ENCODE measurements around the gene MICOS13. TPM values are rescaled to one million over a fixed set of nuclear protein-coding genes. Genes with fewer than 3 reads are reported as not detected.

MICOS13 gene
- total RNA-seq, 4 donors from 2014 or later, result 30.3 to 73.5 (median 52.6) TPM

DNA sequence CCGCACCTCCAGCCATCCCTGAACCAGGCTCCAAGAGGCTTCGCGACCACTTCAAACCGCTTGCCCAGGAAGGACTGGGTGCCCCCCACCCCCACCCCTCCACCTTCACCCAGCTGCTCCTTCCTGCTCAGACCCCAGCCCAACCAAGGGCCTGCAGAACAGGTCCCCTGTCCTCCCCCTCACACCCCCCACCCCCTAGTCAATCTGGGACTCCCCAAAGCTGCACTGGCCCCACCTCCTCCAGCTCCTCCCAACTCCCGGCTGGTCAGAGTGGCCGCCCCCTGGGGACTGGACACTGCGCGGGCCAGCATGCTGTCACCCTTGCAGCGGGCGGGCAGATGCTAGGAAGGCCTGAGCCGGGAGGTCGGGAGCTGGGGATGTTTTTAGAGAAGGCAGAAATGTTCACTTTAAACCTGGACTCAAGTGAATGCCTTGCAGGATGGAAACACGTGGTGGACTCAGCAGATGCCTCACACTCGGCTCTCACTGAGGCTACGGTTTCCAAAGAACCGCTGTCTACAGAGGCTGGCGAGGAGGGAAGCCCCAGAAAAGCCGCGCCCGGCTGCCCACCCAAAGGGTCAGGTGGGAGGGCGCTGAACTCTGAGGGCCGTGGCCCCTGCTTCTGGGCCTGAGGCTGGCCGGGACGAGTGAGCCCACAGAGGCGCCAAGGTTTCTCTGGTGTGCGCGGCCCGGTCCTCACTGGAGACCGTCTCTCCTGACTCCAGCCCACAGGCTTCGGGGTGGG is 17.7 kb upstream of the MICOS13 start:
- Histone ChIP-seq H3K27me3 (no peaks in the 10 kb centered on the region), H3K27ac (no peak overlapping the region), H3K36me3 (peaks cover 0 to 32% (median 9%) of the 10 kb centered on the region in 4 donors), H3K4me1 (no peaks in the 10 kb centered on the region), H3K4me3 (no peak overlapping the region), H3K9me3 (no peaks in the 10 kb centered on the region)
- DNase-seq, result no peak
- intact Hi-C loops (cut with DNase I; ENCODE audit: low total_unique reads) (no loop called here), in situ Hi-C loops (cut with MboI; ENCODE audit: low pct_ligation_motif_present in 1 of 4, low pct_unique_long_range_greater_than_20kb in 1 of 4, low sequenced_read_pairs in 3 of 4) (no loop called here)
- TF ChIP-seq, protein P1, sequence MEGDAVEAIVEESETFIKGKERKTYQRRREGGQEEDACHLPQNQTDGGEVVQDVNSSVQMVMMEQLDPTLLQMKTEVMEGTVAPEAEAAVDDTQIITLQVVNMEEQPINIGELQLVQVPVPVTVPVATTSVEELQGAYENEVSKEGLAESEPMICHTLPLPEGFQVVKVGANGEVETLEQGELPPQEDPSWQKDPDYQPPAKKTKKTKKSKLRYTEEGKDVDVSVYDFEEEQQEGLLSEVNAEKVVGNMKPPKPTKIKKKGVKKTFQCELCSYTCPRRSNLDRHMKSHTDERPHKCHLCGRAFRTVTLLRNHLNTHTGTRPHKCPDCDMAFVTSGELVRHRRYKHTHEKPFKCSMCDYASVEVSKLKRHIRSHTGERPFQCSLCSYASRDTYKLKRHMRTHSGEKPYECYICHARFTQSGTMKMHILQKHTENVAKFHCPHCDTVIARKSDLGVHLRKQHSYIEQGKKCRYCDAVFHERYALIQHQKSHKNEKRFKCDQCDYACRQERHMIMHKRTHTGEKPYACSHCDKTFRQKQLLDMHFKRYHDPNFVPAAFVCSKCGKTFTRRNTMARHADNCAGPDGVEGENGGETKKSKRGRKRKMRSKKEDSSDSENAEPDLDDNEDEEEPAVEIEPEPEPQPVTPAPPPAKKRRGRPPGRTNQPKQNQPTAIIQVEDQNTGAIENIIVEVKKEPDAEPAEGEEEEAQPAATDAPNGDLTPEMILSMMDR (IDR thresholded peaks at IDR 0.05), result no peak
- WGBS, 2 donors (ENCODE audit: low coverage in 1 of 2), result 90% methylated on average over 29 of the region's 30 CpGs; no CpG with 5 or more reads in 1 of the 2 donors

- Histone ChIP-seq H3K4me3 (no peak overlapping the region), H3K27me3 (no peaks in the 10 kb centered on the region), H3K27ac (no peak overlapping the region), H3K4me1 (peaks cover 0 to 5% (median 3%) of the 10 kb centered on the region in 4 donors), H3K9me3 (no peaks in the 10 kb centered on the region), H3K36me3 (peaks cover 0 to 36% (median 9%) of the 10 kb centered on the region in 4 donors)
- WGBS, 2 donors (ENCODE audit: low coverage in 1 of 2), result 68 to 81% methylated on average over 6 to 25 of the region's 25 CpGs
- intact Hi-C loops (cut with DNase I; ENCODE audit: low total_unique reads) (no loop called here), in situ Hi-C loops (cut with MboI; ENCODE audit: low pct_ligation_motif_present in 1 of 4, low pct_unique_long_range_greater_than_20kb in 1 of 4, low sequenced_read_pairs in 3 of 4) (no loop called here)
- TF ChIP-seq EP300 (IDR thresholded peaks at IDR 0.05; ENCODE audit: low read depth) (no peak), POLR2AphosphoS5 (IDR thresholded peaks at IDR 0.05) (no peak), POLR2A (IDR thresholded peaks at IDR 0.05) (no peak)
- TF ChIP-seq, protein P1 (IDR thresholded peaks at IDR 0.05), result no peak
- no peak for DNase-seq
Observed at GRCh38 chr19:5697022-5697889, 16.9 kb upstream of the MICOS13 start.

- DNase-seq, result no peak
- H3K27ac ChIP-seq, result no peak overlapping the region
- H3K9me3 ChIP-seq, result no peaks in the 10 kb centered on the region
- no peak overlapping the region for H3K4me3 ChIP-seq
- peaks cover 0 to 13% (median 11%) of the 10 kb centered on the region in 4 donors for H3K4me1 ChIP-seq
- intact Hi-C loops (cut with DNase I; ENCODE audit: low total_unique reads), result no loop called here
- TF ChIP-seq, protein P1 (IDR thresholded peaks at IDR 0.05), result no peak
- no peak for TF ChIP-seq POLR2AphosphoS5 (IDR thresholded peaks at IDR 0.05)
- TF ChIP-seq POLR2A (IDR thresholded peaks at IDR 0.05), result no peak
- 88% methylated on average over 39 of the region's 42 CpGs; no CpG with 5 or more reads in 1 of the 2 donors for WGBS, 2 donors (ENCODE audit: low coverage in 1 of 2)
- H3K27me3 ChIP-seq, result no peaks in the 10 kb centered on the region
- in situ Hi-C loops (cut with MboI; ENCODE audit: low pct_ligation_motif_present in 1 of 4, low pct_unique_long_range_greater_than_20kb in 1 of 4, low sequenced_read_pairs in 3 of 4), result no loop called here
- H3K36me3 ChIP-seq, result peaks cover 0 to 36% (median 9%) of the 10 kb centered on the region in 4 donors
Observed at GRCh38 chr19:5696196-5697021, 16.1 kb upstream of the MICOS13 start.
